ENCODE measurements around the gene VWA8. TPM values are rescaled to one million over a fixed set of nuclear protein-coding genes. Genes with fewer than 3 reads are reported as not detected.
"Not testable (repeated sequence)": the region's sequence is repeated elsewhere in the genome, so short reads cannot be mapped to it uniquely, and the experiment has no call there.

The VWA8 gene
- polyA plus RNA-seq, 1 of the 3 experiments (the other 2 are of a cell fraction), result 5.5 TPM

DNA sequence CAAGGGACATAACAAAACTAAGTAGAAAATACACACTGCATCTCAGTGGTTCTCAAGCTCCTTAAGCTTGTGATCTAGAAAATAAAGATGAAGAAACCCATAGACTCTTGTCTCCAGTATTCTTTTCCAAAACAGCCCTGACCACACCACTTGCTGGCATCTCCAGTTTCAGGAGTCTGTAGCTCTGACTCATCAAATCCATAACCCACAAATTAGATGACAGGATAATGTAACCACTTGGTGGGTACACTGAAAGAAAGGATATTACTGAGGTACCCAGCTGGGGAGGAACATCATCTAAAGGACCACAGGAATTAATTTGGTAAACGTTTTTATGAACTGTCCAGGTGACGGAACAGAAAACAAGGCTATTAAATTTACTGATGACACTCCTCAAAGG is 214.7 kb downstream of the VWA8 start (continued):
- no peak for TF ChIP-seq USF2 (IDR thresholded peaks at IDR 0.05; ENCODE audit: borderline replicate concordance, low read depth, low read length)
- TF ChIP-seq JUND (IDR thresholded peaks at IDR 0.05), result peak; percentile 85
- TF ChIP-seq, protein P1, sequence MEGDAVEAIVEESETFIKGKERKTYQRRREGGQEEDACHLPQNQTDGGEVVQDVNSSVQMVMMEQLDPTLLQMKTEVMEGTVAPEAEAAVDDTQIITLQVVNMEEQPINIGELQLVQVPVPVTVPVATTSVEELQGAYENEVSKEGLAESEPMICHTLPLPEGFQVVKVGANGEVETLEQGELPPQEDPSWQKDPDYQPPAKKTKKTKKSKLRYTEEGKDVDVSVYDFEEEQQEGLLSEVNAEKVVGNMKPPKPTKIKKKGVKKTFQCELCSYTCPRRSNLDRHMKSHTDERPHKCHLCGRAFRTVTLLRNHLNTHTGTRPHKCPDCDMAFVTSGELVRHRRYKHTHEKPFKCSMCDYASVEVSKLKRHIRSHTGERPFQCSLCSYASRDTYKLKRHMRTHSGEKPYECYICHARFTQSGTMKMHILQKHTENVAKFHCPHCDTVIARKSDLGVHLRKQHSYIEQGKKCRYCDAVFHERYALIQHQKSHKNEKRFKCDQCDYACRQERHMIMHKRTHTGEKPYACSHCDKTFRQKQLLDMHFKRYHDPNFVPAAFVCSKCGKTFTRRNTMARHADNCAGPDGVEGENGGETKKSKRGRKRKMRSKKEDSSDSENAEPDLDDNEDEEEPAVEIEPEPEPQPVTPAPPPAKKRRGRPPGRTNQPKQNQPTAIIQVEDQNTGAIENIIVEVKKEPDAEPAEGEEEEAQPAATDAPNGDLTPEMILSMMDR (IDR thresholded peaks at IDR 0.05), result no peak
- TF ChIP-seq MXI1 (IDR thresholded peaks at IDR 0.05; ENCODE audit: low read depth, low read length), result no peak
- TF ChIP-seq, protein P2, sequence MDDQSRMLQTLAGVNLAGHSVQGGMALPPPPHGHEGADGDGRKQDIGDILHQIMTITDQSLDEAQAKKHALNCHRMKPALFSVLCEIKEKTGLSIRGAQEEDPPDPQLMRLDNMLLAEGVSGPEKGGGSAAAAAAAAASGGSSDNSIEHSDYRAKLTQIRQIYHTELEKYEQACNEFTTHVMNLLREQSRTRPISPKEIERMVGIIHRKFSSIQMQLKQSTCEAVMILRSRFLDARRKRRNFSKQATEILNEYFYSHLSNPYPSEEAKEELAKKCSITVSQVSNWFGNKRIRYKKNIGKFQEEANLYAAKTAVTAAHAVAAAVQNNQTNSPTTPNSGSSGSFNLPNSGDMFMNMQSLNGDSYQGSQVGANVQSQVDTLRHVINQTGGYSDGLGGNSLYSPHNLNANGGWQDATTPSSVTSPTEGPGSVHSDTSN (IDR thresholded peaks at IDR 0.05), result peak; percentile 58

GRCh38 chr13:41745496-41745895 is 215.4 kb downstream of the VWA8 start:
- H3K36me3 ChIP-seq (replicated peaks in 1 of 2; ENCODE audit: control insufficient read depth in 1 of 2, insufficient read depth in 2 of 2, low read length in 1 of 2); H3K79me2 ChIP-seq (ENCODE audit: insufficient read depth); H3K9me3 ChIP-seq; H4K20me1 ChIP-seq (ENCODE audit: insufficient read depth); H3K4me1 ChIP-seq (ENCODE audit: control insufficient read depth in 1 of 2, insufficient read depth in 2 of 2, low read depth in 1 of 2, low read length in 1 of 2); POLR2A ChIA-PET; DNase-seq; H2AFZ ChIP-seq (ENCODE audit: low read depth); H3K4me2 ChIP-seq; H3K9ac ChIP-seq; CTCF ChIA-PET; H3K27me3 ChIP-seq (ENCODE audit: insufficient read depth); H3K27ac ChIP-seq (ENCODE audit: low read depth in 2 of 2, low read length in 1 of 2); H3K4me3 ChIP-seq (ENCODE audit: low read depth in 2 of 2, low read length in 1 of 2); H3K9me2 ChIP-seq: not testable (repeated sequence)
- 97% methylated on average over 3 of the region's 3 CpGs for WGBS (ENCODE audit: low lambda C conversion rate)
- peaks cover 10% of the 10 kb centered on the region for H3F3A ChIP-seq (replicated peaks; ENCODE audit: insufficient read depth)

GRCh38 chr13:41742917-41743552 is 217.9 kb downstream of the VWA8 start:
- Histone ChIP-seq H3K27ac (ENCODE audit: low read depth in 2 of 2, low read length in 1 of 2) (no peak overlapping the region), H3K9ac (no peak overlapping the region), H3K9me3 (no peaks in the 10 kb centered on the region), H3K27me3 (ENCODE audit: insufficient read depth) (no peaks in the 10 kb centered on the region), H3K4me3 (ENCODE audit: low read depth in 2 of 2, low read length in 1 of 2) (no peak overlapping the region), H3K36me3 (replicated peaks in 1 of 2; ENCODE audit: control insufficient read depth in 1 of 2, insufficient read depth in 2 of 2, low read length in 1 of 2) (peaks cover 0 to 5% of the 10 kb centered on the region in 2 experiments), H3K79me2 (ENCODE audit: insufficient read depth) (no peaks in the 10 kb centered on the region), H3K4me1 (ENCODE audit: control insufficient read depth in 1 of 2, insufficient read depth in 2 of 2, low read depth in 1 of 2, low read length in 1 of 2) (no peaks in the 10 kb centered on the region), H3F3A (replicated peaks; ENCODE audit: insufficient read depth) (peaks cover 10% of the 10 kb centered on the region), H3K9me2 (no peaks in the 10 kb centered on the region), H2AFZ (ENCODE audit: low read depth) (no peak overlapping the region), H3K4me2 (no peak overlapping the region), H4K20me1 (ENCODE audit: insufficient read depth) (no peaks in the 10 kb centered on the region)
- POLR2A ChIA-PET, result no interaction called here
- DNase-seq, result no peak
- 91% methylated on average over 4 of the region's 4 CpGs for WGBS (ENCODE audit: low lambda C conversion rate)
- CTCF ChIA-PET, result interaction anchor here (0.9 kb wide), 1 partner anchor 26 kb away, joined by 3 read pairs; no protein-coding TSS in a partner anchor
- TF ChIP-seq MEF2A (IDR thresholded peaks at IDR 0.05; ENCODE audit: borderline replicate concordance, low read depth) (no peak), RCOR1 (IDR thresholded peaks at IDR 0.05; ENCODE audit: low read length) (no peak), ZBTB33 (IDR thresholded peaks at IDR 0.05; ENCODE audit: borderline replicate concordance, low read depth) (no peak), FOSL2 (IDR thresholded peaks at IDR 0.05; ENCODE audit: borderline replicate concordance, low read depth) (no peak), USF2 (IDR thresholded peaks at IDR 0.05; ENCODE audit: borderline replicate concordance, low read depth, low read length) (no peak), SMC3 (IDR thresholded peaks at IDR 0.05; ENCODE audit: low read depth, low read length) (no peak), TAF1 (IDR thresholded peaks at IDR 0.05; ENCODE audit: borderline replicate concordance, low read depth, low read length) (no peak), RFX5 (IDR thresholded peaks at IDR 0.05; ENCODE audit: low read length) (no peak), EP300 (IDR thresholded peaks at IDR 0.05; ENCODE audit: borderline replicate concordance in 1 of 2, low read depth in 1 of 2, low read length in 1 of 2) (no peak), JUND (IDR thresholded peaks at IDR 0.05) (no peak), GABPA (IDR thresholded peaks at IDR 0.05; ENCODE audit: low read depth) (no peak)
- TF ChIP-seq, protein P2 (IDR thresholded peaks at IDR 0.05), result no peak
